HepG2 (cell line): ENCODE results near the gene PLA2G2E. TPM values are rescaled to one million over a fixed set of nuclear protein-coding genes. Genes with fewer than 3 reads are reported as not detected.

Experiments
- GLI4 ChIP-seq: sonication (generic); formaldehyde crosslinking; IDR thresholded peaks from 2 replicates; pipeline ENCODE4 v1.5.1; 2020; ENCODE audit warnings: missing genetic modification reagents, mild to moderate bottlenecking, moderate library complexity, borderline replicate concordance
- HOXA9 ChIP-seq: sonication (generic); formaldehyde crosslinking; IDR thresholded peaks from 2 replicates; pipeline ENCODE4 v1.8.1; 2022; ENCODE audit warnings: missing genetic modification reagents, mild to moderate bottlenecking, moderate library complexity, borderline replicate concordance
- IRX3 ChIP-seq: sonication (generic); formaldehyde crosslinking; IDR thresholded peaks from 2 replicates; pipeline ENCODE4 v1.8.1; 2023; ENCODE audit warnings: mild to moderate bottlenecking, low read depth, missing genetic modification reagents, borderline replicate concordance
- PHF21A ChIP-seq: sonication (generic); formaldehyde crosslinking; IDR thresholded peaks from 2 replicates; pipeline ENCODE4 v1.5.0; 2020; ENCODE audit warnings: mild to moderate bottlenecking, missing genetic modification reagents
- RNF2 ChIP-seq: fragments of 450-650 bp; conservative IDR thresholded peaks from 2 replicates; pipeline ENCODE4 v1.6.1; 2016; ENCODE audit warnings: low read depth
- polyA plus RNA-seq, 8 experiments: library from polyadenylated mRNA; depleted of rRNA in 3 of 8; stranded (reverse) in 7 of 8; unstranded in 1 of 8; fragments of >200 nt; fragmentation: Illumina TruSeq in 4 of 8; extraction: Trizol in 4 of 8; gene quantifications; 2 replicates each; pipeline versions ENCODE4 v1.2.1 to v1.2.3, GENCODE V29; 2011 to 2016; ENCODE audit warnings: low read depth in 4 of 8, missing spikeins in 1 of 8, mixed read lengths in 1 of 8; ENCODE audit not compliant: insufficient read depth in 1 of 8
- total RNA-seq, 5 experiments: library from RNA; depleted of rRNA; stranded (reverse); fragments of >200 nt; fragmentation: Illumina TruSeq; extraction: Trizol; gene quantifications; 2 replicates each; pipeline ENCODE4 v1.2.3, GENCODE V29; 2016; ENCODE audit warnings: low read depth in 1 of 5
- TF ChIP-seq, protein P1 (sequence below): sonication (generic); formaldehyde crosslinking; IDR thresholded peaks from 2 replicates; pipeline ENCODE4; 2020; ENCODE audit warnings: missing genetic modification reagents, mild to moderate bottlenecking, borderline replicate concordance
- TF ChIP-seq, protein P2 (sequence below): sonication (generic); formaldehyde crosslinking; IDR thresholded peaks from 2 replicates; pipeline ENCODE4 v1.4.0; 2020; ENCODE audit warnings: missing genetic modification reagents
- TF ChIP-seq, protein P3 (sequence below): IDR thresholded peaks from 2 replicates; pipeline ENCODE4 v1.6.1; 2016; ENCODE audit warnings: low read depth
- TF ChIP-seq, protein P4 (sequence below): sonication (generic); formaldehyde crosslinking; IDR thresholded peaks from 2 replicates; pipeline ENCODE4 v1.5.1; 2020; ENCODE audit warnings: missing genetic modification reagents, mild to moderate bottlenecking, borderline replicate concordance
- TF ChIP-seq, protein P5 (sequence below): sonication (generic); formaldehyde crosslinking; IDR thresholded peaks from 2 replicates; pipeline ENCODE4 v1.8.1; 2023; ENCODE audit warnings: missing genetic modification reagents, inconsistent platforms, borderline replicate concordance
- TF ChIP-seq, protein P6 (sequence below): sonication (generic); formaldehyde crosslinking; IDR thresholded peaks from 2 replicates; pipeline ENCODE4 v1.5.0; 2020; ENCODE audit warnings: mild to moderate bottlenecking, missing genetic modification reagents, borderline replicate concordance

PLA2G2E gene
- total and polyA plus RNA-seq, 2 of the 13 experiments (the other 11 are each of a cell fraction or from before 2014, with no cell fraction given), result not detected

DNA sequence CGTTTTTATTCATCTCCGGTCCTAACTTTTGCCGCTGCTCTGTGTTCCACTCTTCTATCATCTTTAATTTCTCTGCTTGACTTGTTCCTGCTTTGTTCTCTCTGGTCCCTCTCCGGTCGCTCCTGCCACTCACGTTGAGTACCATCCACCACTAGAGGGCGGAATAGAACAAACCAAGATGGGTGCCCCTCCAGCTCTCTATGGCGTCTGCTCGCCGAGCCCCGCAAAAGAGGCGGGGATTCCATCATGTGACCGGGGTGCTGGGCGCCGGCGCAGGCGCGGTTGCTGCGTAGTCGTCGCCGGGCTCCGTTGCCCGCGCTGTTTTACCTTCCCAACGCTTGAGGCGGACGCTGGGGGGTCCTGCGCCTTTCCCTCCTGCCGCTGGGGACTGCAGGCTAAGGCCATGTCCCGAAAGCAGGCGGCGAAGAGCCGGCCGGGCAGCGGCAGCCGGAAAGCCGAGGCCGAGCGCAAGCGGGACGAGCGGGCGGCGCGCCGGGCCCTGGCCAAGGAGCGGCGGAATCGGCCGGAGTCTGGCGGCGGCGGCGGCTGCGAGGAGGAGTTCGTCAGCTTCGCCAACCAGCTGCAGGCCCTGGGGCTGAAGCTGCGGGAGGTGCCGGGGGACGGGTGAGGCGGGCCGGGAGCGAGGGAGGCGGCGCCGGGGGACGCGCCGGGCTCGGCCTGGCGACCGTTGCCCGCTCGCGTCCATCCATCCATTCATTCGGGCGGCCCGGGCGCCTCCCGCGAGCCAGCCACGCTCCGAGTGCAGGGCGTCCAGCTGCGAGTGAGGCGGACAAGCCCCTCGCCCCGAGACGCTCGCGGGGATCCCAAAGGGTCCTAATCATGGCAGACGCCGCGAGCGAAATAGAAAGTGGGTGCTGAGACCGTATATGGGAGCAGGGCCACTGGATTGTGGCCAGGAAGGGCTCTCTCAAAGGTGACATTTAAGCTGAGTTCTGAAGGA lies 41.0 kb downstream of the PLA2G2E start, which contains the start of gene OTUD3 (continued):
- TF ChIP-seq HOXA9 (CRISPR knock-in tag), result 0 out of 2 replicates have a peak, but pooled peaks have one; percentile 67
- TF ChIP-seq, protein P1, sequence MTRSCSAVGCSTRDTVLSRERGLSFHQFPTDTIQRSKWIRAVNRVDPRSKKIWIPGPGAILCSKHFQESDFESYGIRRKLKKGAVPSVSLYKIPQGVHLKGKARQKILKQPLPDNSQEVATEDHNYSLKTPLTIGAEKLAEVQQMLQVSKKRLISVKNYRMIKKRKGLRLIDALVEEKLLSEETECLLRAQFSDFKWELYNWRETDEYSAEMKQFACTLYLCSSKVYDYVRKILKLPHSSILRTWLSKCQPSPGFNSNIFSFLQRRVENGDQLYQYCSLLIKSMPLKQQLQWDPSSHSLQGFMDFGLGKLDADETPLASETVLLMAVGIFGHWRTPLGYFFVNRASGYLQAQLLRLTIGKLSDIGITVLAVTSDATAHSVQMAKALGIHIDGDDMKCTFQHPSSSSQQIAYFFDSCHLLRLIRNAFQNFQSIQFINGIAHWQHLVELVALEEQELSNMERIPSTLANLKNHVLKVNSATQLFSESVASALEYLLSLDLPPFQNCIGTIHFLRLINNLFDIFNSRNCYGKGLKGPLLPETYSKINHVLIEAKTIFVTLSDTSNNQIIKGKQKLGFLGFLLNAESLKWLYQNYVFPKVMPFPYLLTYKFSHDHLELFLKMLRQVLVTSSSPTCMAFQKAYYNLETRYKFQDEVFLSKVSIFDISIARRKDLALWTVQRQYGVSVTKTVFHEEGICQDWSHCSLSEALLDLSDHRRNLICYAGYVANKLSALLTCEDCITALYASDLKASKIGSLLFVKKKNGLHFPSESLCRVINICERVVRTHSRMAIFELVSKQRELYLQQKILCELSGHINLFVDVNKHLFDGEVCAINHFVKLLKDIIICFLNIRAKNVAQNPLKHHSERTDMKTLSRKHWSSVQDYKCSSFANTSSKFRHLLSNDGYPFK (CRISPR knock-in tag), result peak; percentile 77; the same call in 1 of the 2 replicates
- peak; percentile 86 for TF ChIP-seq RNF2
- TF ChIP-seq, protein P2, sequence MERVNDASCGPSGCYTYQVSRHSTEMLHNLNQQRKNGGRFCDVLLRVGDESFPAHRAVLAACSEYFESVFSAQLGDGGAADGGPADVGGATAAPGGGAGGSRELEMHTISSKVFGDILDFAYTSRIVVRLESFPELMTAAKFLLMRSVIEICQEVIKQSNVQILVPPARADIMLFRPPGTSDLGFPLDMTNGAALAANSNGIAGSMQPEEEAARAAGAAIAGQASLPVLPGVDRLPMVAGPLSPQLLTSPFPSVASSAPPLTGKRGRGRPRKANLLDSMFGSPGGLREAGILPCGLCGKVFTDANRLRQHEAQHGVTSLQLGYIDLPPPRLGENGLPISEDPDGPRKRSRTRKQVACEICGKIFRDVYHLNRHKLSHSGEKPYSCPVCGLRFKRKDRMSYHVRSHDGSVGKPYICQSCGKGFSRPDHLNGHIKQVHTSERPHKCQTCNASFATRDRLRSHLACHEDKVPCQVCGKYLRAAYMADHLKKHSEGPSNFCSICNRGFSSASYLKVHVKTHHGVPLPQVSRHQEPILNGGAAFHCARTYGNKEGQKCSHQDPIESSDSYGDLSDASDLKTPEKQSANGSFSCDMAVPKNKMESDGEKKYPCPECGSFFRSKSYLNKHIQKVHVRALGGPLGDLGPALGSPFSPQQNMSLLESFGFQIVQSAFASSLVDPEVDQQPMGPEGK (CRISPR knock-in tag), result peak; percentile 55
- peak; percentile 95; the same call in 1 of the 2 replicates for TF ChIP-seq GLI4 (CRISPR knock-in tag)
- peak; percentile 59; the same call in 1 of the 2 replicates for TF ChIP-seq PHF21A (CRISPR knock-in tag)
- TF ChIP-seq, protein P3, sequence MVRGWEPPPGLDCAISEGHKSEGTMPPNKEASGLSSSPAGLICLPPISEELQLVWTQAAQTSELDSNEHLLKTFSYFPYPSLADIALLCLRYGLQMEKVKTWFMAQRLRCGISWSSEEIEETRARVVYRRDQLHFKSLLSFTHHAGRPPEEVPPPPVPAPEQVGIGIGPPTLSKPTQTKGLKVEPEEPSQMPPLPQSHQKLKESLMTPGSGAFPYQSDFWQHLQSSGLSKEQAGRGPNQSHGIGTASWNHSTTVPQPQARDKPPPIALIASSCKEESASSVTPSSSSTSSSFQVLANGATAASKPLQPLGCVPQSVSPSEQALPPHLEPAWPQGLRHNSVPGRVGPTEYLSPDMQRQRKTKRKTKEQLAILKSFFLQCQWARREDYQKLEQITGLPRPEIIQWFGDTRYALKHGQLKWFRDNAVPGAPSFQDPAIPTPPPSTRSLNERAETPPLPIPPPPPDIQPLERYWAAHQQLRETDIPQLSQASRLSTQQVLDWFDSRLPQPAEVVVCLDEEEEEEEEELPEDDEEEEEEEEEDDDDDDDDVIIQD, result peak; percentile 93
- TF ChIP-seq, protein P4, sequence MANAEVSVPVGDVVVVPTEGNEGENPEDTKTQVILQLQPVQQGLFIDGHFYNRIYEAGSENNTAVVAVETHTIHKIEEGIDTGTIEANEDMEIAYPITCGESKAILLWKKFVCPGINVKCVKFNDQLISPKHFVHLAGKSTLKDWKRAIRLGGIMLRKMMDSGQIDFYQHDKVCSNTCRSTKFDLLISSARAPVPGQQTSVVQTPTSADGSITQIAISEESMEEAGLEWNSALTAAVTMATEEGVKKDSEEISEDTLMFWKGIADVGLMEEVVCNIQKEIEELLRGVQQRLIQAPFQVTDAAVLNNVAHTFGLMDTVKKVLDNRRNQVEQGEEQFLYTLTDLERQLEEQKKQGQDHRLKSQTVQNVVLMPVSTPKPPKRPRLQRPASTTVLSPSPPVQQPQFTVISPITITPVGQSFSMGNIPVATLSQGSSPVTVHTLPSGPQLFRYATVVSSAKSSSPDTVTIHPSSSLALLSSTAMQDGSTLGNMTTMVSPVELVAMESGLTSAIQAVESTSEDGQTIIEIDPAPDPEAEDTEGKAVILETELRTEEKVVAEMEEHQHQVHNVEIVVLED (CRISPR knock-in tag), result peak; percentile 58; the same call in 1 of the 2 replicates
- TF ChIP-seq, protein P5, sequence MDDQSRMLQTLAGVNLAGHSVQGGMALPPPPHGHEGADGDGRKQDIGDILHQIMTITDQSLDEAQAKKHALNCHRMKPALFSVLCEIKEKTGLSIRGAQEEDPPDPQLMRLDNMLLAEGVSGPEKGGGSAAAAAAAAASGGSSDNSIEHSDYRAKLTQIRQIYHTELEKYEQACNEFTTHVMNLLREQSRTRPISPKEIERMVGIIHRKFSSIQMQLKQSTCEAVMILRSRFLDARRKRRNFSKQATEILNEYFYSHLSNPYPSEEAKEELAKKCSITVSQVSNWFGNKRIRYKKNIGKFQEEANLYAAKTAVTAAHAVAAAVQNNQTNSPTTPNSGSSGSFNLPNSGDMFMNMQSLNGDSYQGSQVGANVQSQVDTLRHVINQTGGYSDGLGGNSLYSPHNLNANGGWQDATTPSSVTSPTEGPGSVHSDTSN, result no peak
- TF ChIP-seq, protein P6, sequence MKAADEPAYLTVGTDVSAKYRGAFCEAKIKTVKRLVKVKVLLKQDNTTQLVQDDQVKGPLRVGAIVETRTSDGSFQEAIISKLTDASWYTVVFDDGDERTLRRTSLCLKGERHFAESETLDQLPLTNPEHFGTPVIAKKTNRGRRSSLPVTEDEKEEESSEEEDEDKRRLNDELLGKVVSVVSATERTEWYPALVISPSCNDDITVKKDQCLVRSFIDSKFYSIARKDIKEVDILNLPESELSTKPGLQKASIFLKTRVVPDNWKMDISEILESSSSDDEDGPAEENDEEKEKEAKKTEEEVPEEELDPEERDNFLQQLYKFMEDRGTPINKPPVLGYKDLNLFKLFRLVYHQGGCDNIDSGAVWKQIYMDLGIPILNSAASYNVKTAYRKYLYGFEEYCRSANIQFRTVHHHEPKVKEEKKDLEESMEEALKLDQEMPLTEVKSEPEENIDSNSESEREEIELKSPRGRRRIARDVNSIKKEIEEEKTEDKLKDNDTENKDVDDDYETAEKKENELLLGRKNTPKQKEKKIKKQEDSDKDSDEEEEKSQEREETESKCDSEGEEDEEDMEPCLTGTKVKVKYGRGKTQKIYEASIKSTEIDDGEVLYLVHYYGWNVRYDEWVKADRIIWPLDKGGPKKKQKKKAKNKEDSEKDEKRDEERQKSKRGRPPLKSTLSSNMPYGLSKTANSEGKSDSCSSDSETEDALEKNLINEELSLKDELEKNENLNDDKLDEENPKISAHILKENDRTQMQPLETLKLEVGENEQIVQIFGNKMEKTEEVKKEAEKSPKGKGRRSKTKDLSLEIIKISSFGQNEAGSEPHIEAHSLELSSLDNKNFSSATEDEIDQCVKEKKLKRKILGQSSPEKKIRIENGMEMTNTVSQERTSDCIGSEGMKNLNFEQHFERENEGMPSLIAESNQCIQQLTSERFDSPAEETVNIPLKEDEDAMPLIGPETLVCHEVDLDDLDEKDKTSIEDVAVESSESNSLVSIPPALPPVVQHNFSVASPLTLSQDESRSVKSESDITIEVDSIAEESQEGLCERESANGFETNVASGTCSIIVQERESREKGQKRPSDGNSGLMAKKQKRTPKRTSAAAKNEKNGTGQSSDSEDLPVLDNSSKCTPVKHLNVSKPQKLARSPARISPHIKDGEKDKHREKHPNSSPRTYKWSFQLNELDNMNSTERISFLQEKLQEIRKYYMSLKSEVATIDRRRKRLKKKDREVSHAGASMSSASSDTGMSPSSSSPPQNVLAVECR, result peak; percentile 82
- no peak for TF ChIP-seq IRX3 (CRISPR knock-in tag)
